Trophoblast cell (in vitro differentiated cells and primary cell): ENCODE results near the gene CXCL8.

Experiments
- DNase-seq, 2 donors: peaks; one replicate each; pipeline ENCODE4 v3.0.0-alpha.2; 2016
- H2AFZ ChIP-seq: 2 replicates; pipeline ENCODE4 v1.6.1; 2013; ENCODE audit warnings: low read length, moderate library complexity, mild to moderate bottlenecking; ENCODE audit not compliant: insufficient read depth, poor library complexity
- H2AK5ac ChIP-seq: 2 replicates; pipeline ENCODE4 v1.6.1; 2013; ENCODE audit warnings: mild to moderate bottlenecking, low read length
- H2BK120ac ChIP-seq: 2 replicates; pipeline ENCODE4 v1.6.1; 2013; ENCODE audit warnings: low read length, mild to moderate bottlenecking, moderate library complexity; ENCODE audit not compliant: insufficient read depth, poor library complexity
- H2BK12ac ChIP-seq: 2 replicates; pipeline ENCODE4 v1.6.1; 2013; ENCODE audit warnings: mild to moderate bottlenecking, low read length, moderate library complexity
- H2BK5ac ChIP-seq: 2 replicates; pipeline ENCODE4 v1.6.1; 2013; ENCODE audit warnings: low read length, low read depth, moderate library complexity, mild to moderate bottlenecking; ENCODE audit not compliant: poor library complexity
- H3K14ac ChIP-seq: 2 replicates; pipeline ENCODE4 v1.6.1; 2013; ENCODE audit warnings: mild to moderate bottlenecking, low read length
- H3K18ac ChIP-seq: 2 replicates; pipeline ENCODE4 v1.6.1; 2013; ENCODE audit warnings: mild to moderate bottlenecking, low read length
- H3K23ac ChIP-seq: 2 replicates; pipeline ENCODE4 v1.6.1; 2013; ENCODE audit warnings: low read length
- H3K27ac ChIP-seq: 2 replicates; pipeline ENCODE4 v1.5.1; 2013; ENCODE audit warnings: low read depth, mild to moderate bottlenecking, inconsistent platforms, low read length, moderate library complexity
- H3K27me3 ChIP-seq: 2 replicates; pipeline ENCODE4 v1.6.1; 2013; ENCODE audit warnings: inconsistent platforms, mild to moderate bottlenecking, low read length, moderate library complexity; ENCODE audit not compliant: insufficient read depth
- H3K36me3 ChIP-seq, 2 experiments: 1 replicate in 1 of 2; 2 replicates in 1 of 2; pipeline ENCODE4 v1.6.1; 2013; ENCODE audit warnings: low read length in 2 of 2, mild to moderate bottlenecking in 2 of 2, moderate library complexity in 1 of 2; ENCODE audit not compliant: insufficient read depth in 2 of 2, control insufficient read depth in 1 of 2
- H3K4ac ChIP-seq: 2 replicates; pipeline ENCODE4 v1.6.1; 2013; ENCODE audit warnings: low read depth, mild to moderate bottlenecking, low read length, moderate library complexity
- H3K4me1 ChIP-seq, 2 experiments: 1 replicate in 1 of 2; 2 replicates in 1 of 2; pipeline ENCODE4 v1.6.1; 2013; ENCODE audit warnings: low read length in 2 of 2, mild to moderate bottlenecking in 2 of 2, moderate library complexity in 1 of 2; ENCODE audit not compliant: insufficient read depth in 2 of 2, control insufficient read depth in 1 of 2
- H3K4me2 ChIP-seq: 2 replicates; pipeline ENCODE4 v1.6.1; 2013; ENCODE audit warnings: inconsistent platforms, mild to moderate bottlenecking, low read length, moderate library complexity
- H3K4me3 ChIP-seq: 2 replicates; pipeline ENCODE4 v1.5.1; 2013; ENCODE audit warnings: mild to moderate bottlenecking, low read depth, low read length, inconsistent platforms
- H3K79me1 ChIP-seq: one replicate; pipeline ENCODE4 v1.6.1; 2013; ENCODE audit warnings: low read length
- H3K79me2 ChIP-seq: 2 replicates; pipeline ENCODE4 v1.6.1; 2013; ENCODE audit warnings: low read length, mild to moderate bottlenecking; ENCODE audit not compliant: control insufficient read depth, insufficient read depth, poor library complexity
- H3K9ac ChIP-seq: 2 replicates; pipeline ENCODE4 v1.6.1; 2013; ENCODE audit warnings: mild to moderate bottlenecking, low read length
- H3K9me3 ChIP-seq: 2 replicates; pipeline ENCODE4 v1.6.1; 2013; ENCODE audit warnings: low read depth, mild to moderate bottlenecking, control low read depth, inconsistent platforms, low read length; ENCODE audit not compliant: insufficient read depth
- H4K12ac ChIP-seq: 2 replicates; pipeline ENCODE4 v1.6.1; 2013; ENCODE audit warnings: low read depth, mild to moderate bottlenecking, low read length, moderate library complexity
- H4K8ac ChIP-seq: 2 replicates; pipeline ENCODE4 v1.6.1; 2013; ENCODE audit warnings: low read depth, mild to moderate bottlenecking, low read length, moderate library complexity
- H4K91ac ChIP-seq: one replicate; pipeline ENCODE4 v1.6.1; 2013; ENCODE audit warnings: low read depth, mild to moderate bottlenecking, low read length, moderate library complexity
- WGBS: extraction: QIAGEN DNeasy Blood & Tissue Kit; methylation state at CpG from one replicate; pipeline ENCODE4 v1.1.7; 2013; ENCODE audit warnings: missing lambda C conversion rate; ENCODE audit not compliant: insufficient read length, insufficient coverage; ENCODE audit errors: extremely low coverage; 5-methylcytosine and 5-hydroxymethylcytosine counted together

CXCL8 gene

GRCh38 chr4:73764513-73764912 is 24.1 kb downstream of the CXCL8 start:
- H2AK5ac ChIP-seq = no peak overlapping the region
- H4K8ac ChIP-seq = no peak overlapping the region
- H3K9me3 ChIP-seq = no peaks in the 10 kb centered on the region
- no peak overlapping the region for H3K9ac ChIP-seq
- no peak overlapping the region for H4K91ac ChIP-seq
- H3K4me1 ChIP-seq = no peaks in the 10 kb centered on the region
- H3K4ac ChIP-seq = no peak overlapping the region
- no peak overlapping the region for H3K18ac ChIP-seq
- no peak overlapping the region for H3K4me2 ChIP-seq
- H3K4me3 ChIP-seq = no peak overlapping the region
- no peak overlapping the region for H2BK5ac ChIP-seq
- no peaks in the 10 kb centered on the region for H3K79me1 ChIP-seq
- no peak overlapping the region for H2BK12ac ChIP-seq
- WGBS = no CpG with 5 or more reads among the region's 4 CpGs
- H3K23ac ChIP-seq = no peak overlapping the region
- no peaks in the 10 kb centered on the region for H3K79me2 ChIP-seq
- H3K36me3 ChIP-seq = no peaks in the 10 kb centered on the region
- no peak overlapping the region for H3K14ac ChIP-seq
- no peak for DNase-seq
- no peak overlapping the region for H2AFZ ChIP-seq
- H3K27ac ChIP-seq = no peak overlapping the region
- H2BK120ac ChIP-seq = no peak overlapping the region
- H3K27me3 ChIP-seq = no peaks in the 10 kb centered on the region
- no peak overlapping the region for H4K12ac ChIP-seq

GRCh38 chr4:73765296-73765695 is 24.9 kb downstream of the CXCL8 start:
- Histone ChIP-seq H3K4ac (no peak overlapping the region), H3K23ac (no peak overlapping the region), H2AFZ (no peak overlapping the region), H3K4me3 (no peak overlapping the region), H4K91ac (no peak overlapping the region), H4K8ac (no peak overlapping the region), H3K4me1 (no peaks in the 10 kb centered on the region), H3K79me1 (no peaks in the 10 kb centered on the region), H2BK12ac (no peak overlapping the region), H3K36me3 (no peaks in the 10 kb centered on the region), H3K79me2 (no peaks in the 10 kb centered on the region), H2BK120ac (no peak overlapping the region), H4K12ac (no peak overlapping the region), H2BK5ac (no peak overlapping the region), H3K27ac (no peak overlapping the region), H3K9me3 (no peaks in the 10 kb centered on the region), H3K27me3 (no peaks in the 10 kb centered on the region), H2AK5ac (no peak overlapping the region), H3K14ac (no peak overlapping the region), H3K18ac (no peak overlapping the region), H3K4me2 (no peak overlapping the region), H3K9ac (no peak overlapping the region)
- WGBS = no CpG with 5 or more reads among the region's 2 CpGs
- DNase-seq = no peak

GRCh38 chr4:73770917-73771316 is 30.5 kb downstream of the CXCL8 start:
- H2BK12ac ChIP-seq = no peak overlapping the region
- H4K8ac ChIP-seq = no peak overlapping the region
- no peak for DNase-seq
- no peak overlapping the region for H2AFZ ChIP-seq
- H3K18ac ChIP-seq = no peak overlapping the region
- H3K27me3 ChIP-seq = no peaks in the 10 kb centered on the region
- no peaks in the 10 kb centered on the region for H3K79me1 ChIP-seq
- no peak overlapping the region for H3K23ac ChIP-seq
- H2AK5ac ChIP-seq = no peak overlapping the region
- H3K27ac ChIP-seq = no peak overlapping the region
- H3K4me1 ChIP-seq = no peaks in the 10 kb centered on the region
- H3K36me3 ChIP-seq = no peaks in the 10 kb centered on the region
- no peaks in the 10 kb centered on the region for H3K79me2 ChIP-seq
- no peaks in the 10 kb centered on the region for H3K9me3 ChIP-seq
- H3K4ac ChIP-seq = no peak overlapping the region
- H4K91ac ChIP-seq = no peak overlapping the region
- WGBS = no CpG with 5 or more reads among the region's 2 CpGs
- no peak overlapping the region for H3K4me2 ChIP-seq
- no peak overlapping the region for H4K12ac ChIP-seq
- no peak overlapping the region for H3K4me3 ChIP-seq
- no peak overlapping the region for H2BK120ac ChIP-seq
- no peak overlapping the region for H2BK5ac ChIP-seq
- no peak overlapping the region for H3K9ac ChIP-seq
- H3K14ac ChIP-seq = no peak overlapping the region

GRCh38 chr4:73772363-73772762 is 32.0 kb downstream of the CXCL8 start:
- Histone ChIP-seq H3K23ac (no peak overlapping the region), H3K18ac (no peak overlapping the region), H4K12ac (no peak overlapping the region), H3K4ac (no peak overlapping the region), H3K27ac (no peak overlapping the region), H3K27me3 (no peaks in the 10 kb centered on the region), H2BK12ac (no peak overlapping the region), H3K4me3 (no peak overlapping the region), H3K9me3 (no peaks in the 10 kb centered on the region), H3K79me2 (no peaks in the 10 kb centered on the region), H3K9ac (no peak overlapping the region), H2BK120ac (no peak overlapping the region), H4K91ac (no peak overlapping the region), H2BK5ac (no peak overlapping the region), H2AFZ (no peak overlapping the region), H3K36me3 (no peaks in the 10 kb centered on the region), H4K8ac (no peak overlapping the region), H3K4me1 (no peaks in the 10 kb centered on the region), H3K79me1 (no peaks in the 10 kb centered on the region), H3K14ac (no peak overlapping the region), H3K4me2 (no peak overlapping the region), H2AK5ac (no peak overlapping the region)
- WGBS = no CpG with 5 or more reads among the region's 1 CpG
- DNase-seq = no peak
